ENCODE results near the gene BET1L.
"Not testable (repeated sequence)": the region's sequence is repeated elsewhere in the genome, so short reads cannot be mapped to it uniquely, and the experiment has no call there.

Gene BET1L

DNA sequence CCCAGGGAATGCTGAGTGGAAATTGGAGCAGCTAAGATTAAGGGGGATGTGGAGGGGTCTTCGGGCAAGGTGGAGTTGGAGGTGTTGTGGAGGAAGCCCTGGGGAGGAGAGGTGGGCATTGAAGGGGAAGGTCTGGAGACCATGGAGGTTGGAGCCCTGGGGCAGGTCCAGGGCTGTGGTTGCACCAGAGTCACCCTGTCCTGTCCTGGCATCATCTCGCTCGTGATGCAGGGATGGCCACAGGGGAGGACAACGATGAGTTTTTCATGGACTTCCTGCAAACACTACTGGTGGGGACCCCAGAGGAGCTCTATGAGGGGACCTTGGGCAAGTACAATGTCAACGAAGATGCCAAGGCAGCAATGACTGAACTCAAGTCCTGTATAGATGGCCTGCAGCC, 13.7 kb downstream of the BET1L start:
- DNase-seq (ENCODE audit: low read depth): not testable (repeated sequence)

DNA sequence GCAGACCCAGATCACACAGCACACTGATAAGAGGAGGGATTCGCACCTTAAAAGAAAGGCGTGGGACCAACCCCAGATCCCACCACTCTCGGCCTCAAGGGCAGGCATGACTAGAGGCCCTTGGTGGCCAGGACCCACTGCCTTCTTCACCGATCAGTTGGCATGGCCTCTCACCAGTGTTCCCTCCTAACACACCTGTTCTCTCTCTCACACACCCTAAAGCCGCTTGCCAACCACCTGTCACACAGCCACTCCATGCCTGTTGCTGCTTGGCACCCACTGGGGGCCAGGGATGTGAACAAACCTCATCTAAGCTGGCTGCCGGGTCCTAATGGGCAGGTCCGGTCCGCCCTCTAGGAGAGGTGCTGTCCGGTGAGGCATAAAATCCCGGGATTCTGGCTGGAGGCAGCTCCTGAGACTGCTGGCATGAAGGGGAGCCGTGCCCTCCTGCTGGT, 14.5 kb downstream of the BET1L start, which contains the start of gene SCGB1C1:
Gene SCGB1C1 (plus strand): TSS at position 405 of the 455 bp plus-strand sequence. CDS start 22 bp downstream, at position 427.
- not testable (repeated sequence) for DNase-seq (ENCODE audit: low read depth)

DNA sequence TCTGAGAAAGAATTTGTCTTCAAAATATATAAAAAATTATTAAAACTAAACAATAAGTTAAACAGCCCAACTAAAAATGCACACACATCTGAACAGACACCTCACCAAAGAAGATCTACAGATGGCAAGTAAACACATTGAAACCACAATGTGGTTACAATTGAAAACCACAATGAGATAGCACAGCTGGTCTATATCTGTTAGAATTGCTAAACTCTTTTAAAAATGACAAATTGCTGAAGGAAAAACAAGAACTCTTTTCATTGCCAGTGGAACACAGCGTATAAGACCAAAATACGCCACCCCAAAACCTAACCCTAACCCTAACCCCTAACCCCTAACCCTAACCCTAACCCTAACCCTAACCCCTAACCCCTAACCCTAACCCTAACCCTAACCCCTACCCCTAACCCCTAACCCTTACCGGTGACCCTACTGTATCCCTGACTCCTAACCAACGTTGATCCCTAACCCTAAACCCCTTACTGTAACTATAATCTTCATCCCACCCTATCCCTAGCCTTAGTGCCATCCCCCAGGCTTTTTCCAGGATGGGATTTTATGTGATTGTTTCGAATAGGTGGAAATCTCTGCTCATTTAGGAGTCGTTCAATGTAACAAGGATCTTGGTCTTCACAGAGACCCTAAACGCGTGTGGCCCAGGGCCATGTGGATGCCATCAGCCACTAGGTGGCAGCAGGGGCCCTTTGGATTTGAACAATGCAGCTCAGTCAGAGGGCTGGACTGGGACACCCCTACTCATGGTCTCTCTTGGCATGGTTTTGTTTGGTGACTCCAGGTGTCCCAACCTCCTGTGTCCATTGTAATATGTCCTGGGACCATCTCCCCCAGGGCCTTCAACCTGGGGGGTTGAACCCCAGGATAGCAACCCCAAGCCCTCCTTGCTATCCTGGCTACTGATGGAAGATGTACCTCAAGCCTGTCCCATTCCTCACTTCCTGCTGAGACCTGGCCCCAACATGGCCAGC, 15.4 kb downstream of the BET1L start:
- DNase-seq (ENCODE audit: low read depth): peak; percentile 53

DNA sequence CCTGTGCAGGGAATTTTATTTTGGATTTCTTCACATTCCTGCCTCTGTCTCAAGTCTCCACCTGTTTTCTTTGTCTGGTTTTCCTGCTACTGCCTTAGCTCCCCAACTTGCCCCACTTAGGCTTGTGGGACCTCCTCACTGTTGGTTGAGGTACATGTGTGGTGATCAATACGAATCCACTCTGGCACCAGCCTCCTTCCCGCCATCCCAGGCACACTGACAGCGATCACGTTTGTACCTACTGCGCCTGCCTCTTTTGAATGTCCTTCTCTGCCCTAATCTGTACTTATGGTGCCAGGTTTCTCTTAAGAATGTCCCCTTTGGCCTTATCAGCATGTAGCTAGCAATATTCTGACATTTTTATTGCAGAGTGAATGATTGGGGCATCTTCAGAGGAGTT, 16.7 kb downstream of the BET1L start:
- DNase-seq (ENCODE audit: low read depth): not testable (repeated sequence)

DNA sequence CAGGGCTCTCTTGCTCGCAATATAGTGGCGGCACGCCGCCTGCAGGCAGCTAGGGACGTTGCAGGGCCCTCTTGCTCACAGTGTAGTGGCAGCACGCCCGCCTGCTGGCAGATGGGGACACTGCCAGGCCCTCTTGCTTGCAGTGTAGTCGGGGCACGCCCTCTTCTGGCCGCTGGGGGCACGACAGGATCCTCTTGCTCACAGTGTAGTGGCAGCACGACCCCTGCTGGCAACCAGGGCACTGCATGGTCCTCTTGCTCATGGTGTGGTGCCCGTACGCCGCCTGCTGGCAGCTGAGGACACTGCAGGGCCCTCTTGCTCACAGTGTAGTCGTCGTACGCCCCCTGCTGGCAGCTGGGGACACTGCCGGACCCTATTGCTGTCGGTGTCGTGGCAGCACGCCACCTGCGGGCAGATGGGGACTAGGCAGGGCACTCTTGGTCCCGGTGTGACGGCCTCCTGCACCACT, 17.3 kb downstream of the BET1L start:
- DNase-seq (ENCODE audit: low read depth): not testable (repeated sequence)

DNA sequence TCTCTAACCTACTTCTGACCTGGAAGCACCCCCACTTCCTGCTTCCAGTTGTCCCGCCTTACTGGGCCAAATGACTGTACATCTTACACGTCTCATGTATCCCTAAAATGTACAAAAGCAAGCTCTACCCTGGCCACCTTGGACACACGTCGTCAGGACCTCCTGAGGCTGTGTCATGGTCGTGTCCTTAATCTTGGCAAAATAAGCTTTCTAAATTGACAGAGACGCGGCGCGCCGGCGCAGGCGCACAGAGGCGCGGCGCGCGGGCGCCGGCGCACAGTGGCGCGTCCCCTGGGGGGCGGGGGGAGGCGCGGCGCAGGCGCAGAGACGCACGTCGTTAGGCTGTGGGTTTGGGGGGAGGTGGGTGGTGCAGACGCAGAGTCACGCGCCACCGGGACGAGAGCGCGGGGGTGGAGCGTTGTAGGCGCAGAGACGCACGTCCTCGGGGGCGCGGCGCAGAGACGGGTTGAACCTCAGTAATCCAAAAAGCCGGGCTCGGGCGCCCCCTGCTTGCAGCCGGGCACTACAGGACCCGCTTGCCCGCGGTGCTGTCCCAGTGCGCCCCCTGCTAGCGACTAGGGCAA, 17.9 kb downstream of the BET1L start:
- not testable (repeated sequence) for DNase-seq (ENCODE audit: low read depth)

DNA sequence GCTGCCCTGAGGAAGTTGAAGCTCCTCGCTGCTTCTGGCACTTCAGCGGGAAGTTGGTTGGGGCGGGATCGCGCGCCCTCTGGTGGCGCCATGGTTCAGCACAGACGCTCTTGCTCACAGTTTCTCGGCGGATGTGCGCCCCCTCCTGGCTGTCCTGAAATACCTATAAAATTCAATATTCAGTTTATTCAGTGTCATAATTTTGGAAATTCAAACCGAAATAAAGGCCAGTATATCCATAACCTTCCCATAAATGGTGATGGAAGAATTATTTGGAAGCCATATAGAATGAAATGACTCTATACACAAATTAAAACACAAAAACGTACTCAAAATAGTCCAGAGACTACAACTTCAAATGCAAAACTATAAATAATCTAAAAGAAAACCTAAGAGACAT, 27.0 kb downstream of the BET1L start:
- DNase-seq (ENCODE audit: low read depth): not testable (repeated sequence)
